ENCODE results near the gene UBE4B.

- no peak for TF ChIP-seq CTCF (IDR thresholded peaks at IDR 0.05)
- TF ChIP-seq POLR2A (IDR thresholded peaks at IDR 0.05): no peak
Observed at GRCh38 chr1:10212476-10212875, 179.7 kb downstream of the UBE4B start.

All from testis (tissue), 2 donors.